Activated CD8-positive, alpha-beta T cell treated with anti-CD3 and anti-CD28 coated beads for 36 hours (primary cell): Measurements from ENCODE around the gene NRIP2. TPM values are rescaled to one million over a fixed set of nuclear protein-coding genes. Genes with fewer than 3 reads are reported as not detected.

ENCODE experiments used
- ATAC-seq: fragments of 200-7000 bp; cut with Tn5 transposase; one replicate; pipeline ENCODE4 v1.10.0; 2021; ENCODE audit warnings: mild to moderate bottlenecking, moderate library complexity
- CTCF ChIA-PET: fragments of 350-600 bp; sonication (Branson Sonifier 250); formaldehyde crosslinking; loops from one replicate; lab custom pipeline; 2021; ENCODE audit warnings: antibody characterized with exemption; lab: Charles Lee
- POLR2A ChIA-PET: fragments of 350-600 bp; sonication (Branson Sonifier 250); formaldehyde crosslinking; loops from one replicate; lab custom pipeline; 2021; ENCODE audit warnings: antibody characterized with exemption; lab: Charles Lee
- DNase-seq: peaks from one replicate; pipeline ENCODE4 v3.0.0-alpha.2; 2020
- H3K27ac Mint-ChIP-seq: one replicate; pipeline ENCODE4 v1.8.0; 2021; ENCODE audit warnings: mild to moderate bottlenecking, mixed read lengths
- H3K27me3 Mint-ChIP-seq: one replicate; pipeline ENCODE4 v1.8.0; 2021; ENCODE audit warnings: mixed read lengths
- H3K36me3 Mint-ChIP-seq: one replicate; pipeline ENCODE4 v1.8.0; 2021; ENCODE audit warnings: low read depth, mixed read lengths
- H3K4me1 Mint-ChIP-seq: one replicate; pipeline ENCODE4 v1.8.0; 2021; ENCODE audit warnings: low read depth, mixed read lengths
- H3K4me3 Mint-ChIP-seq: one replicate; pipeline ENCODE4 v1.8.0; 2021; ENCODE audit warnings: mild to moderate bottlenecking, moderate library complexity, mixed read lengths
- H3K9me3 Mint-ChIP-seq: one replicate; pipeline ENCODE4 v1.8.0; 2021; ENCODE audit warnings: mixed read lengths
- CTCF ChIP-seq: fragments of 200-600 bp; IDR thresholded peaks from one replicate; pipeline ENCODE4 v1.8.0; 2022; ENCODE audit warnings: antibody characterized with exemption, mild to moderate bottlenecking
- intact Hi-C: fragments of 100-400 bp; cut with micrococcal nuclease; formaldehyde crosslinking; loops from one replicate; pipeline ENCODE4 v1.10.0; 2022
- total RNA-seq, 2 experiments: library from RNA; stranded (reverse); gene quantifications; one replicate each; pipeline ENCODE4 v1.2.3, GENCODE V29; 2021

NRIP2 gene
- total RNA-seq, 2 experiments from 2014 or later, result not detected

- no peak for DNase-seq
- Mint-ChIP-seq H3K4me1 (peaks cover 10% of the 10 kb centered on the region), H3K27ac (no peak overlapping the region), H3K4me3 (no peak overlapping the region), H3K9me3 (no peaks in the 10 kb centered on the region), H3K36me3 (no peaks in the 10 kb centered on the region), H3K27me3 (peaks cover 18% of the 10 kb centered on the region)
- ChIA-PET CTCF (interaction anchor here (0.8 to 6.0 kb wide), 7 partner anchors 8 to 102 kb away, joined by 3 to 64 read pairs (median 3); no protein-coding TSS in a partner anchor), POLR2A (interaction anchor here (1.2 to 1.5 kb wide), 2 partner anchors 10 to 94 kb away, joined by 4 to 5 read pairs; partner anchors contain the start of gene FKBP4)
- no peak for ATAC-seq
- intact Hi-C loops, result loop anchor here (2.0 kb wide), 1 partner anchor 102 kb away; no protein-coding TSS in a partner anchor
- no peak for TF ChIP-seq CTCF
These were observed 49.8 kb downstream of the NRIP2 start for GRCh38 chr12:2785017-2785416.

GRCh38 chr12:2783936-2784600 is 50.8 kb downstream of the NRIP2 start:
- ChIA-PET POLR2A (interaction anchor here (0.9 to 1.2 kb wide), 2 partner anchors 47 to 101 kb away, joined by 3 to 5 read pairs; no protein-coding TSS in a partner anchor), CTCF (interaction anchor here (0.6 to 6.0 kb wide), 21 partner anchors 9 to 213 kb away, joined by 3 to 64 read pairs (median 3); no protein-coding TSS in a partner anchor)
- Mint-ChIP-seq H3K36me3 (no peaks in the 10 kb centered on the region), H3K4me3 (peak overlapping the region; percentile 52), H3K27me3 (peaks cover 18% of the 10 kb centered on the region), H3K4me1 (peaks cover 10% of the 10 kb centered on the region), H3K27ac (no peak overlapping the region), H3K9me3 (no peaks in the 10 kb centered on the region)
- DNase-seq (peak; percentile 54), ATAC-seq (peak; percentile 96)
- peak; percentile 92 for TF ChIP-seq CTCF
- intact Hi-C loops, result loop anchor here (2.0 kb wide), 1 partner anchor 101 kb away; no protein-coding TSS in a partner anchor

- no peak for TF ChIP-seq CTCF
- DNase-seq (no peak), ATAC-seq (no peak)
- peaks cover 15% of the 10 kb centered on the region for H3K27me3 Mint-ChIP-seq
- H3K27ac Mint-ChIP-seq, result no peak overlapping the region
- no peak overlapping the region for H3K4me3 Mint-ChIP-seq
- ChIA-PET POLR2A (no interaction called here), CTCF (no interaction called here)
- intact Hi-C loops, result no loop called here
- H3K9me3 Mint-ChIP-seq, result no peaks in the 10 kb centered on the region
- H3K36me3 Mint-ChIP-seq, result no peaks in the 10 kb centered on the region
- peaks cover 6% of the 10 kb centered on the region for H3K4me1 Mint-ChIP-seq
These were observed 55.6 kb downstream of the NRIP2 start for GRCh38 chr12:2779281-2779680.

GRCh38 chr12:2776129-2776806 is 58.6 kb downstream of the NRIP2 start:
- H3K9me3 Mint-ChIP-seq, result no peaks in the 10 kb centered on the region
- H3K36me3 Mint-ChIP-seq, result no peaks in the 10 kb centered on the region
- H3K4me3 Mint-ChIP-seq, result no peak overlapping the region
- no peak overlapping the region for H3K27ac Mint-ChIP-seq
- ATAC-seq (no peak), DNase-seq (no peak)
- peaks cover 2% of the 10 kb centered on the region for H3K27me3 Mint-ChIP-seq
- ChIA-PET CTCF (interaction anchor here (1.2 kb wide), 1 partner anchor 9 kb away, joined by 3 read pairs; no protein-coding TSS in a partner anchor), POLR2A (no interaction called here)
- TF ChIP-seq CTCF, result no peak
- intact Hi-C loops, result no loop called here
- no peaks in the 10 kb centered on the region for H3K4me1 Mint-ChIP-seq
